HG02642 (cell line): ENCODE measurements around the gene NISCH.
A peak's percentile ranks its signal among the peaks of the same experiment; 100 is the strongest.

Experiments used
- ATAC-seq: cut with Tn5 transposase; IDR thresholded peaks from one replicate; pipeline ENCODE4 v1.9.1; 2021; ENCODE audit warnings: mild to moderate bottlenecking; ENCODE audit not compliant: unreplicated experiment, poor library complexity

The NISCH gene

GRCh38 chr3:52533623-52534280 is 78.3 kb downstream of the NISCH start, which contains the start of gene NT5DC2:
Gene NT5DC2, minus strand, starts transcription at chr3:52533857. Its CDS starts 120 bp downstream, at chr3:52533737.
- ATAC-seq = peak; percentile 39

GRCh38 chr3:52534281-52535183 is 79.1 kb downstream of the NISCH start:
- no peak for ATAC-seq

- ATAC-seq = no peak
Measured at GRCh38 chr3:52535411-52536111, 80.2 kb downstream of the NISCH start.

- no peak for ATAC-seq
Measured at GRCh38 chr3:52536112-52536368, 80.6 kb downstream of the NISCH start.

- ATAC-seq = peak; percentile 82
Measured at GRCh38 chr3:52536369-52537164, 81.2 kb downstream of the NISCH start, which contains the start of gene UQCC5. Gene UQCC5, plus strand, starts transcription at chr3:52536605. Its CDS starts 151 bp downstream, at chr3:52536756.

- ATAC-seq = no peak
Measured at GRCh38 chr3:52537165-52537620, 81.8 kb downstream of the NISCH start.

- no peak for ATAC-seq
Measured at GRCh38 chr3:52537726-52538421, 82.5 kb downstream of the NISCH start.

- no peak for ATAC-seq
Measured at GRCh38 chr3:52539010-52539653, 83.7 kb downstream of the NISCH start.

- no peak for ATAC-seq
Measured at GRCh38 chr3:52541050-52541449, 85.6 kb downstream of the NISCH start.
